ENCODE measurements around the gene RAD54L2.
"Not testable (repeated sequence)": the region's sequence is repeated elsewhere in the genome, so short reads cannot be mapped to it uniquely, and the experiment has no call there.

The RAD54L2 gene

DNA sequence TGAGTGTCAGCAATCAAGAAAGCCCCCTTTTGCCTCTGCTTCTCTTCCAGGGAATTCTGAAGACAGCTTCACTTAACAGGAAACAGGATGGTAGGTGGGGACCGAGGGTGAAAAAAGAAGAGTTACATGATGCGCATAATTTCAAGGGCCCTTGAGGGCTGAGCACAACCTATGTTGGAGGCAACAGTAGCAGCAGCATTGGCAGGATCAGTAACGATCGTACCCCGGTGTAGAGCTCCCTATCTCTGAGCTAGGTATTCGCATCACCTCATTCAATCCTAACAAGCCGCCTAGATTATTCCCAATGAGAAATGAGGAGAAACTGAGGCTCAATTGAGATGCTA lies 432 bp upstream of the RAD54L2 start:
- H3K4me3 ChIP-seq (ENCODE audit: low read depth, low read length): peak overlapping the region; percentile 76

DNA sequence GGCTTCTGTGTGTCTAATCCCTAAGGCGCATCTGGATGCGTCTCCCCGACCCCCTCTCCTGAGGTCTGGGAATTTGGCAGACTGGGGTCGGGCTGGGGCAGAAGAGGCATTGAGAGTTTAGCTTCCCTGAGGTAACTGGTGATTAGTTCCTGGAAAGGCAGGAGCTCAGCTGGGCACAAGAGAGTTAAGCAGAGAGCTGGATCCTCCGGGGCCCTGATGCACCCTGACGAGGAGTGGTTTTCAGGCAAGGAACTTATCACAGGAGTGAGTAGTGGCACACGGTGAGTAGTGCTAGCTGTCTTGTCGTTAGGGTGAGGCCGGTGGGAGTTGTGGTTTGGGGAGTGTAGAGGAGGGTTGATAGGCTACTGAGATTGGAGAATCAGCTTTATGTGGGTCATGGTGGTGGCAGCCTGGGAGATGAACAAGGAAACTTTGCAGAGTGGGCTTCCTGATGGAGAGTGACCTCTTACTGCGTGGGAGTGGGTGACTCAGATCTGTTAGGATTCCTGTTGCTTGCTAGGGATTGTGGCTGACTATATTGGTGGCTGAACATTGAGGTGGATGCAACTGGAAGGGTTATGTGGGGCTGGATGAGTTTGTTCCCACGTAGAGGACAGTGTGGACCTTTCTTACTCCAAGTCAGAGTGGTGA lies 897 bp downstream of the RAD54L2 start:
- H3K4me3 ChIP-seq (ENCODE audit: low read depth, low read length): peak overlapping the region; percentile 76

- not testable (repeated sequence) for H3K4me3 ChIP-seq (ENCODE audit: low read depth, low read length)
Observed at GRCh38 chr3:51542596-51542995, 4.1 kb downstream of the RAD54L2 start.

- no peak overlapping the region for H3K4me3 ChIP-seq (ENCODE audit: low read depth, low read length)
Observed at GRCh38 chr3:51544011-51544775, 5.7 kb downstream of the RAD54L2 start.

- H3K4me3 ChIP-seq (ENCODE audit: low read depth, low read length): no peak overlapping the region
Observed at GRCh38 chr3:51547274-51547673, 8.8 kb downstream of the RAD54L2 start.

- no peak overlapping the region for H3K4me3 ChIP-seq (ENCODE audit: low read depth, low read length)
Observed at GRCh38 chr3:51549311-51549710, 10.8 kb downstream of the RAD54L2 start.

- H3K4me3 ChIP-seq (ENCODE audit: low read depth, low read length): no peak overlapping the region
Observed at GRCh38 chr3:51550080-51550819, 11.7 kb downstream of the RAD54L2 start.

GRCh38 chr3:51557993-51558392 lies 19.5 kb downstream of the RAD54L2 start:
- no peak overlapping the region for H3K4me3 ChIP-seq (ENCODE audit: low read depth, low read length)

- no peak overlapping the region for H3K4me3 ChIP-seq (ENCODE audit: low read depth, low read length)
Observed at GRCh38 chr3:51559411-51559888, 20.9 kb downstream of the RAD54L2 start.

GRCh38 chr3:51559961-51560360 lies 21.4 kb downstream of the RAD54L2 start:
- no peak overlapping the region for H3K4me3 ChIP-seq (ENCODE audit: low read depth, low read length)

GRCh38 chr3:51562403-51562802 lies 23.9 kb downstream of the RAD54L2 start:
- not testable (repeated sequence) for H3K4me3 ChIP-seq (ENCODE audit: low read depth, low read length)

GRCh38 chr3:51568036-51568435 lies 29.5 kb downstream of the RAD54L2 start:
- no peak overlapping the region for H3K4me3 ChIP-seq (ENCODE audit: low read depth, low read length)

DNA sequence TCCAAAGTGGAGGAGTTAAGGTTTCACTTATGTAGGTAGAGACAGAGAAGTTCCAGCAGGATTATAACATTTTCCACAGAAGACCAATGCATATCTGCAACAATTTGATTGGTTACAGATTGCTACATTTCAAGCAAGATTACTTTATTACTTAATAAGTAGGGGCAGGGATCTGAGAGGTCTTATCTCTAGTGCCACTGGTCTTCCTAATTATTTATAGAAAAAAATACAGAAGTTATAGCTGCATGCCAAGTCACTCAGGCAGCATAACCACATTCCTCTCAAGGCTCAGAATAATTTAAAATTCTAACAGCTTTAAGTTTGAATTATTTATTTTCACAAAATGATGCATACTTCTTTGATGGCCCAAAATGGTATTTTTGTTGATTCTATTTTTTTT lies 30.5 kb downstream of the RAD54L2 start:
- H3K4me3 ChIP-seq (ENCODE audit: low read depth, low read length): no peak overlapping the region

- H3K4me3 ChIP-seq (ENCODE audit: low read depth, low read length): no peak overlapping the region
Observed at GRCh38 chr3:51578238-51578637, 39.7 kb downstream of the RAD54L2 start.

GRCh38 chr3:51580418-51580817 lies 41.9 kb downstream of the RAD54L2 start:
- no peak overlapping the region for H3K4me3 ChIP-seq (ENCODE audit: low read depth, low read length)

DNA sequence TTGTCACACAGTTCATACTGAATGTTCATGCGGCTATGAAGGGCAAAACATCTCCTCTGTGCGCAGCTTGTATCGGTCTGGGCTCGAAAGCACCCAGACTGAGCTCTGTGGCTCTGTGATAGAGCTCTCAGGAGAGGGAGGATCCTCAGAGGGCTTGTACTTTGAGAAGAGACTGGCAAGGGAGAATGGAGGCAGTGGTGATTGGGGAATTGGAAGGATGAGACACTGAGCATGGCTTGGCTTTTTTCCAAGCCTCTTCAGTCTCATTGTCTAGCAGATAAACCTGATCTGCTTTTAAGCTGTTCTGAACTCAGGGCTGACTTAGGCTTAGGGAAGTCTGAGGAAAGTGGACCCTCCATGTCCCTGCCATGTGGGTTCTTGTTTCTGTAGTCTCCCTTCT lies 43.0 kb downstream of the RAD54L2 start:
- no peak overlapping the region for H3K4me3 ChIP-seq (ENCODE audit: low read depth, low read length)

GRCh38 chr3:51585197-51585596 lies 46.7 kb downstream of the RAD54L2 start:
- no peak overlapping the region for H3K4me3 ChIP-seq (ENCODE audit: low read depth, low read length)

- H3K4me3 ChIP-seq (ENCODE audit: low read depth, low read length): no peak overlapping the region
Observed at GRCh38 chr3:51585871-51586270, 47.4 kb downstream of the RAD54L2 start.
